PC-9 (cell line): ENCODE measurements around the gene GNLY. TPM values are rescaled to one million over a fixed set of nuclear protein-coding genes. Genes with fewer than 3 reads are reported as not detected.

Source experiments
- BruUV-seq: library from RNA; stranded (reverse); fragments of 400-500 nt; replicated peaks from 2 replicates; lab custom pipeline; 2021; lab: Mats Ljungman, UMichigan
- CTCF ChIA-PET: fragments of 300-600 bp; sonication (Branson Sonifier 250); formaldehyde crosslinking; loops from one replicate; lab custom pipeline; 2022; ENCODE audit warnings: antibody characterized with exemption; lab: Charles Lee
- POLR2A ChIA-PET: fragments of 300-600 bp; sonication (Branson Sonifier 250); formaldehyde crosslinking; loops from one replicate; lab custom pipeline; 2022; ENCODE audit warnings: antibody characterized with exemption; ENCODE audit not compliant: unreplicated experiment; lab: Charles Lee
- DNase-seq, 2 experiments: peaks; one replicate each; pipeline versions ENCODE4 v3.0.0 to v3.0.0-alpha.2; 2015 to 2022; ENCODE audit warnings: mixed read lengths in 1 of 2
- H2AFZ ChIP-seq: fragments of 200-600 bp; sonication (generic); 2 replicates; pipeline ENCODE4 v1.8.1; 2017; ENCODE audit warnings: antibody characterized with exemption
- H3F3A ChIP-seq: fragments of 200-600 bp; sonication (generic); 2 replicates; pipeline ENCODE4 v1.8.1; 2017; ENCODE audit warnings: antibody characterized with exemption, mild to moderate bottlenecking, low read depth; ENCODE audit not compliant: insufficient read depth
- H3K27ac ChIP-seq: fragments of 200-600 bp; sonication (generic); 2 replicates; pipeline ENCODE4 v1.6.1; 2016; ENCODE audit warnings: mixed run types
- H3K27me3 ChIP-seq: fragments of 200-600 bp; sonication (generic); 2 replicates; pipeline ENCODE4 v1.6.1; 2016; ENCODE audit warnings: low read depth, mixed run types; ENCODE audit not compliant: insufficient read depth
- H3K36me3 ChIP-seq: fragments of 200-600 bp; sonication (generic); 2 replicates; pipeline ENCODE4 v1.6.1; 2016; ENCODE audit warnings: low read depth, mixed run types
- H3K4me1 ChIP-seq: fragments of 200-600 bp; sonication (generic); replicated peaks from 2 replicates; pipeline ENCODE4 v1.6.1; 2016; ENCODE audit warnings: mixed run types; ENCODE audit not compliant: insufficient read depth
- H3K4me2 ChIP-seq: fragments of 200-600 bp; sonication (generic); 2 replicates; pipeline ENCODE4 v1.6.1; 2017; ENCODE audit warnings: mixed run types
- H3K4me3 ChIP-seq: fragments of 200-600 bp; sonication (generic); 2 replicates; pipeline ENCODE4 v1.6.1; 2016; ENCODE audit warnings: mixed run types
- H3K79me2 ChIP-seq: fragments of 200-600 bp; sonication (generic); 2 replicates; pipeline ENCODE4 v1.6.1; 2017; ENCODE audit warnings: low read depth, mixed run types
- H3K9me2 ChIP-seq: fragments of 200-600 bp; sonication (generic); 2 replicates; pipeline ENCODE4 v1.8.1; 2017; ENCODE audit warnings: mild to moderate bottlenecking; ENCODE audit not compliant: insufficient read depth
- H3K9me3 ChIP-seq: fragments of 200-600 bp; sonication (generic); 2 replicates; pipeline ENCODE4 v1.8.1; 2016; ENCODE audit warnings: low read depth; ENCODE audit not compliant: insufficient read depth
- H4K20me1 ChIP-seq: fragments of 200-600 bp; sonication (generic); 2 replicates; pipeline ENCODE4 v1.8.1; 2017; ENCODE audit not compliant: insufficient read depth
- CTCF ChIP-seq: fragments of 200-600 bp; sonication (generic); conservative IDR thresholded peaks from 2 replicates; pipeline ENCODE4 v1.6.1; 2017; ENCODE audit warnings: mixed run types, antibody characterized with exemption, mild to moderate bottlenecking, moderate library complexity
- EZH2 ChIP-seq: fragments of 200-600 bp; sonication (generic); IDR thresholded peaks from 2 replicates; pipeline ENCODE4 v1.8.0; 2017; ENCODE audit warnings: antibody characterized with exemption, low read depth
- intact Hi-C: fragments of 100-400 bp; cut with micrococcal nuclease; formaldehyde crosslinking; loops from one replicate; pipeline ENCODE4 v1.10.0; 2022; ENCODE audit not compliant: unreplicated experiment
- total RNA-seq: library from RNA; stranded (reverse); gene quantifications from 2 replicates; pipeline ENCODE4 v1.2.3, GENCODE V29; 2021

The GNLY gene
- total RNA-seq, 1 experiment from 2014 or later, result not detected

- no peak overlapping the region for H3K27ac ChIP-seq
- BruUV-seq, result no TSS peak
- H3K79me2 ChIP-seq, result no peaks in the 10 kb centered on the region
- no peak overlapping the region for H2AFZ ChIP-seq
- H3K4me3 ChIP-seq, result no peak overlapping the region
- ChIA-PET CTCF (no interaction called here), POLR2A (interaction anchor here (0.6 kb wide), 1 partner anchor 210 kb away, joined by 6 read pairs; no protein-coding TSS in a partner anchor)
- no peaks in the 10 kb centered on the region for H3K9me2 ChIP-seq
- H3K27me3 ChIP-seq, result no peaks in the 10 kb centered on the region
- no peaks in the 10 kb centered on the region for H3K36me3 ChIP-seq
- H3F3A ChIP-seq, result no peaks in the 10 kb centered on the region; the same call in 1 of the 2 replicates
- no peaks in the 10 kb centered on the region; the same call in 1 of the 2 replicates for H3K4me1 ChIP-seq
- intact Hi-C loops, result no loop called here
- DNase-seq, result no peak
- no peaks in the 10 kb centered on the region for H4K20me1 ChIP-seq
- TF ChIP-seq CTCF, result no peak
- no peak for TF ChIP-seq EZH2
- H3K9me3 ChIP-seq, result no peaks in the 10 kb centered on the region
- no peak overlapping the region for H3K4me2 ChIP-seq
These were observed 40.9 kb downstream of the GNLY start for GRCh38 chr2:85734942-85735608.

GRCh38 chr2:85735691-85736090 lies 41.5 kb downstream of the GNLY start:
- Histone ChIP-seq H3K9me2 (no peaks in the 10 kb centered on the region), H3K4me2 (no peak overlapping the region), H4K20me1 (no peaks in the 10 kb centered on the region), H3K36me3 (no peaks in the 10 kb centered on the region), H2AFZ (no peak overlapping the region), H3K27ac (no peak overlapping the region), H3K79me2 (no peaks in the 10 kb centered on the region), H3K4me3 (no peak overlapping the region), H3K27me3 (no peaks in the 10 kb centered on the region), H3K4me1 (no peaks in the 10 kb centered on the region; the same call in 1 of the 2 replicates), H3F3A (no peaks in the 10 kb centered on the region; the same call in 1 of the 2 replicates), H3K9me3 (no peaks in the 10 kb centered on the region)
- BruUV-seq, result no TSS peak
- no peak for DNase-seq
- TF ChIP-seq EZH2 (no peak), CTCF (no peak)
- ChIA-PET POLR2A (interaction anchor here (0.6 kb wide), 1 partner anchor 209 kb away, joined by 6 read pairs; no protein-coding TSS in a partner anchor), CTCF (interaction anchor here (1.2 kb wide), 1 partner anchor 14 kb away, joined by 6 read pairs; no protein-coding TSS in a partner anchor)
- intact Hi-C loops, result no loop called here

GRCh38 chr2:85736456-85737355 lies 42.5 kb downstream of the GNLY start:
- no peaks in the 10 kb centered on the region for H3K9me3 ChIP-seq
- H3F3A ChIP-seq, result no peaks in the 10 kb centered on the region
- DNase-seq, result no peak
- H3K4me2 ChIP-seq, result no peak overlapping the region
- no peaks in the 10 kb centered on the region for H3K9me2 ChIP-seq
- TF ChIP-seq CTCF (no peak), EZH2 (no peak)
- intact Hi-C loops, result no loop called here
- CTCF ChIA-PET, result interaction anchor here (0.6 to 1.2 kb wide), 3 partner anchors 13 to 151 kb away, joined by 3 to 8 read pairs (median 6); no protein-coding TSS in a partner anchor
- no peaks in the 10 kb centered on the region for H3K36me3 ChIP-seq
- H3K4me1 ChIP-seq, result peaks cover 3% of the 10 kb centered on the region
- no peak overlapping the region for H3K27ac ChIP-seq
- no peak overlapping the region for H3K4me3 ChIP-seq
- POLR2A ChIA-PET, result no interaction called here
- no peak overlapping the region for H2AFZ ChIP-seq
- no peaks in the 10 kb centered on the region for H3K79me2 ChIP-seq
- no peaks in the 10 kb centered on the region for H4K20me1 ChIP-seq
- no peaks in the 10 kb centered on the region for H3K27me3 ChIP-seq
- no TSS peak for BruUV-seq
